AML-193 (cell line): ENCODE measurements around the gene MAGI2.

Experiments used
- DNase-seq, 2 experiments: peaks; one replicate each; lab custom pipeline; 2025; lab: John Stamatoyannopoulos, UW

MAGI2 gene

DNA sequence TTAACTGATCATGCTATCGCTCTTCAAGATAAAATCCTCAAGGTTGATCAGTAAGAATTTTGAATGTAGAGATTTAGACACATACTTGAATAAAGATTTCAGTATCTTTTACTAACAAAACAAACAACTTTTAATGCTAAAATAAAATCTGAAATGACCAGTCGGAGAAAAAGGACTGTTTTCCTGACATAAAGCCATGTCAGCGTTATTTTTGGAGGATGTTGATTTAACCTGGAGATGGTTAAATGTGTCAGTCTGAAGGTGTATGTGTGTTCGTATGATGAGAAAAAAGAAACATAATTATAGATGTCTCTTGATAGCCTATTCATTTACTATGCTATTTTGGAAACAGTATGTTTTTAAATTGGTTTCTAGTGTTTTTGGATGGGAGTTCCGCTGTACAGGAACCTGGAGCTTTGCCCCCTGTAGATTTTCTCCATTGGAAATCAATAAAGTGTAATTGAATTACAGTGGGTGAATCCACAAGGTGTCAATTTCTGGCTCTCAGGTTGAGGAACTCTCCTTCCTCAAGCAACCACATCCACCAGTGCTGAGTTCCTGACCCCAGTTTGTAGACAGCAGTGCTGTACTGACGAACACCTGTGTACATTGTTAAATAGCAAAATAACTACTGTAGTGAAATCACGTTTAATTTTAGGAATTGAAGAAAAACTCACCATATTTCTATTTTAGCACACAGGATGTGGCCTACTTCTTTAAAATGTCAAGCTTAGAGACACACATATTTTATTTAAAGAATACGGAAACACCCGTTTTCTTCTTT, 670.1 kb downstream of the MAGI2 start:
- DNase-seq, result no peak

DNA sequence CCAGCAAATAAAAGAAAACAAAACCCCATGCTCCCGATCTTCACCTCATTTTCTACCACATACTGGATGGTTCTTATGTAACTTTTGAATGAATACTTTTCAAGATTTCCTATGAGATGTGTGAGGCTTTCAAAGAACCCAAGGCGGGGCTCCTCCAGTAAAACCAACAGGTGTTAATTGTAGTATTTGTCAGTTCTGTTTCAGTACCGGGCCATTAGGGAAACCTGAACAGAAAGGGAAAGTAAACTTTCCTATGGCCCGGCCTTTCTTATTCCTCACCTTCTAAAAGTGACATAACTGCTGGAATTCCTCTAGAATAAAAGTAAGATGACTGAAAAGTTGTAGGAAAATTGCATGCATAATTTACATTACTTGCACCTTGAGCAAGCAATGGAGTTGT, 672.9 kb downstream of the MAGI2 start:
- no peak for DNase-seq

DNA sequence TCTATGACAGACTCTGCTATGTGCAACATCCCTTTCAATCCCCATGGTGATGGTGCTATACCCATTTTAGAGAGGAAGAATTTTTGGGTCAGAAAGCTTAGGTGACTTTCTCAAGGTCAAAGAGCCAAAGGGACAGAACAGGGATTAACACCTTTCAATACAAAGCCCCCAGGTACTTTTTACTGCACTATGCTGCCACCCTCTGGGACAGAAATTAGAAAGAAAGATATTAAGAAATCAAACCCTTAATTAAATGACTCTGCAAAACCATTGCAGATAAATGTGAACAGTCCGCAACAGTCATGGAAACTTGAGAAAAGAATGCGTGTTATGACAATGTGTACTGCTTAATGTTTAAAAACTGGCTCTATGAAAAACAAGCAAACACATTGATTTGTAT, 673.7 kb downstream of the MAGI2 start:
- no peak for DNase-seq

DNA sequence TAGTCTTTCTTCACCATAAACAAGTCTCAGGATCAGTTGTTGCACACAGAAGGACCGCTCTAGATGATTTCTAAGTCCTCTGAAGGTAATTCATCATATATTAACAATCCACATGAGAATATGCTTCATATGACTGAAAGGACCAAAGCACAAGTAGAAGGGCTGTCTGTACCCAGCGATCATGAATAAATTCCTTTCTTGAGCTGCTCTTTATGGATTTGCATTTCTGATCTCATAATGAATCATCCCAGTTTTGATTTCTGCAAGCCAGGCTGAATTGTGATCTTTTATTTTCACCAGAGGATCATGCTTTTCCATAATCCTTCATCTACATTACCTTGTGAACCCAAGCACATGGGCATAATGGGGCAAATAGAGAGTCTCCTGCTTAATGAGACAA, 675.6 kb downstream of the MAGI2 start:
- no peak for DNase-seq

DNA sequence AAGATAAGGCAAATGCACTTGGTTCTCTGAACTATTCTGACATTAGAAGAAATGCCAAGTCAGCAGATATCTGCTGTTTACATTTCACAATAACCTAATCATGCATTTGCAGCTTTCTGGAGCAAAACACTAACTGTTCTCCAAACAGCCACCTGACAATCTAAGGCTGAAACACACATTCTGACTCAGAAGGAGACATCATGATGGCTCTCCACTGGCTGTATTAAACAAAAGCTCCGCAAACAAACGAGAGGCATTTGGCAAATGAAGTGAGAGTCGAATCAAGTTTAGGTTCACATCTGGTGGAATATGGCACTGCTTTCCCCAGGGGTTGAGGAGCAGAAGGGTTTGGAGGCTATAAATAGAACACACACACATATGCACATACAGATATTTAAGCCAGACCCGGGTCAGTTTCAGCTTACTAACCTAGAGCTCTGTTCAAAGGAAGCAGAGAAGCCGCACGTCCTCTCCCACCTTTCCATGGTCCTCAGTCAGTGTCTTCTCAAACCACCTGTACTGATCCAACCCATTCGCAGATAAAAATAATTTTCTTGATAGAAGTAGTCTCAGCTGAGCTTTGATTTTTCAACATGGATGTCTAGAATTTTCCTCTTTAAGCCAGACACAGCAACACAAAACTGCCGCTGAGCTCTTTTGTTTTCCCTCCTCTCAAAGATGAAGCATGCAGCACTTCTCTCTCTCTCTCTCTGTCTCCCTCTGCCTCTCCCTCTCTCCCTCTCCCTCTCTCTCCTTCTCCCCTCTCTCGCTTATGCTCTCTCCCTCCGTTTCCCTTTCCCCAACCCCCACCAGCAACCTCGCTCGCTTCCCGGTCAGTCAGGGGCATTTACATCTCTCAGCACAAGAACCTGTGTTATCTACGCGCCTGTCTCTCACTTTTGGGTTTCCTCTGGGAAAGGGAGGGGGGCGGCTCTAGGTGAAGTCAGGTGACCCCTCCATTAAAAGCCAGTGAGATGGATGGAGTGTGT, 682.8 kb downstream of the MAGI2 start:
- DNase-seq, result no peak

DNA sequence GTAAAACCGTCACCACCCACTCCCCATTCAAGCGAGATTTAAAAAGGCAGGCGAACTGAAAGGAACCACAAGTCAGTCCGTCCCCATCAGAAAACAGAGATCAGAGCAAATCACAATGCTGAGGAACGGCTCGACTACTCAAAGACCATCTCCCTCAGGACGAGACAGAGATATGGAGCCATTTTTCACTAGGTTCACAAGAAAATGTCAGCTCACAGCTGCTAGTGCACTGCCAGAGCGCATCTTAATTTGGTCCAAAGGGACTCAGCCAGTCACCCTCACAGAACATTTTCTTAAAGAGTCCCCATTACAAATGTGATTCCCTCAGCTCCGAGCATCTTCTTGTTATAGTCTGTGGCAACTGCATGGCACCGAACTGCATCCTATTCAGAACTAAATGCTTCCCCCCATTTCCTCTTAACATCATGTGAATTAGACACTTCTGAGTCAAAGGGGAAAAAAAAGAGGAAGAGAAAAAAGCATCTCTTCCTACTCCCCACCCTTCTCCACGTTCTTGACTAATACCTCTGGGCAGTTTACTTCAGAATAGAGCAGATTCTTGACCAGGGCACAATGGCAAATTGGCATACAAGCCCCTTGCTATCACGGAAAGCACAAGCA, 683.9 kb downstream of the MAGI2 start:
- DNase-seq, result no peak

DNA sequence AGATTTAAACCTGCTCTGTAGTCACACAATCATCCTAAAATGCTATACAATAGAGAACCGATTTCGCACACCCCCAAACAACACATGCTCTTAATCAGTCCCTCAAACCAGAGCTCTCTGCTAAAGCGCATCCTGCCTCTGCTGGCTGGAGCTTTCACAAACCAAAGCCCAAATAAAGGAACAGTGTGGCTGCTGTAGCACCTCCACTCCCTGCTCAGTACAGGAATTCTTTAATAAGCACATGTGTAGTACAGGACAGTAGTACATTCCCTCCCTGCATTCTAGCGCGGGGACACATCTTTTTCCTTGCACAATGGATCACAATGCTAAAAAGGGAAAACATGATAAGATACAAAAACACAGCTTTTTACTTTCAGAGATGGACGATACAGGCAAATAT, 684.6 kb downstream of the MAGI2 start:
- DNase-seq, result no peak

DNA sequence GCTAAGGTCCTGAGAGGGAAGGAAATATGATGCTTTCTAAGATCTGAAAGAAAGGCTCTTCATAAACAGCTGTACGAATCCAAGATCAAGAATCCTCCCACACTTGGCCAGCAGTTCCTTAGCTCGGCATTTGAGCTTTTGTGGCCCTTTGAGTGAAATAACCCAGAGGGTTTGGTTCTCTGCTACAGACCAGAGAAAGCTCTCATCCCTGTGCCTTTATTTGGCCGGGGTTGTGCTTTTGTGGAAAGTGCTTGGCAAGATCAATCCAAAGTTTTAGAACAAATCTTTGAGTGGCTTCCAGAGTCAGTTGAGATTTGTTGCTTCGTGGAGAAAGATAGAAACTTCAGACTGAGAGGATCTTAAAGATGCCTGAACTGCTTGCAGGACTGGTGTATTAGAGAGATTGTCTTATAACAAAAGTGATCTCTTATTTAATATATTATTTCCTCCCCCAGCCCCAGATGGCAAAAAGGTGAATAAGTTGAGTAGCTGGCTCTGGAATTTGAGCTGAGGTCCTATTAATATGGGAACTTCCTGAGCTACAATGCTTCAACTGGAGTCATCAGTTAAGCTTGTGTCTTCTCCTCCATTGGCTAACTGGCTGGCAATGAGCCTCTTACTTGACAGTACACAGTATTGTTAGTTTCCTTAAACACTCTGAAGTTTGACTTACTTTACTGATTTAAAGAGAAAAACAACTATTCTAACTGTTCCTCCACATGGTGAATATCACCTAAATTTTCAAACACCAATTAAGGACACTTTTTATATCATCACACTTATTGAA, 687.3 kb downstream of the MAGI2 start:
- DNase-seq, result no peak

DNA sequence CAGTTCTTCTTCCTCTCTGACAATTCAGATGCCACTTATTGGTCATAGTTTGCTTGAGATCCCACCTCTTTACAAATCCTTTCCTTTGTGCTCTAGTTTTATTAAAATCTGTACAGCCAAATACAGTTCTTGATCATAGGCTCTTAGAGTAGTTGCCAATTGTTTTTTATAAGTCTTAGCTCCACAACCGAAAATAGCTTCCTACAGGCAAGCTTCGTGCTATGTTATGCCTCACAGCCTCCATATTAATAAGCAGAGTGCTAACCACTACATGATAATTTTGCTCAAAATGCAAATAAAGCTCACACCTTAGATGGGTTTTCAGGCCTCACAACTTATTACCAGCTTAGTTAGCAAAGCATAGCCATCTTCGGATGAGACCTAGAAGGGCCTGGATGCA, 688.9 kb downstream of the MAGI2 start:
- DNase-seq, result no peak

DNA sequence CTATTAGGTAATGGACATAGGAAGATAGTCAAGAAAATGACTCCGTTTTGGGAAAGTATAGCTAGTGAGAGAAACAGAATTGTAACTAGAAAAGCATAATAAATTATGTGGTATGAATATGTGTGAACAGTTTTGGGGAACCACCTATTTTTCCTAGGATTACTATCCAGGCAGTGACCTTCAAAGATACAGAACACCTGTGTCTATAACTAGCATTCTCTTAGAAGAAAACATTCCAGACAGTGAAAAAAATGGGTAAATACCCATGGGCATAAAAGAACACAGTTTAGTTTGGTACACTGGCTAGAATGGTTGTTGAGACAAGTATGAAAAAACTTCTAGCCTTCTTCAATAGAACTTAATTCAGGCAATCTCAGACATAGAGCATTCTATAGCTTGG, 690.8 kb downstream of the MAGI2 start:
- no peak for DNase-seq

DNA sequence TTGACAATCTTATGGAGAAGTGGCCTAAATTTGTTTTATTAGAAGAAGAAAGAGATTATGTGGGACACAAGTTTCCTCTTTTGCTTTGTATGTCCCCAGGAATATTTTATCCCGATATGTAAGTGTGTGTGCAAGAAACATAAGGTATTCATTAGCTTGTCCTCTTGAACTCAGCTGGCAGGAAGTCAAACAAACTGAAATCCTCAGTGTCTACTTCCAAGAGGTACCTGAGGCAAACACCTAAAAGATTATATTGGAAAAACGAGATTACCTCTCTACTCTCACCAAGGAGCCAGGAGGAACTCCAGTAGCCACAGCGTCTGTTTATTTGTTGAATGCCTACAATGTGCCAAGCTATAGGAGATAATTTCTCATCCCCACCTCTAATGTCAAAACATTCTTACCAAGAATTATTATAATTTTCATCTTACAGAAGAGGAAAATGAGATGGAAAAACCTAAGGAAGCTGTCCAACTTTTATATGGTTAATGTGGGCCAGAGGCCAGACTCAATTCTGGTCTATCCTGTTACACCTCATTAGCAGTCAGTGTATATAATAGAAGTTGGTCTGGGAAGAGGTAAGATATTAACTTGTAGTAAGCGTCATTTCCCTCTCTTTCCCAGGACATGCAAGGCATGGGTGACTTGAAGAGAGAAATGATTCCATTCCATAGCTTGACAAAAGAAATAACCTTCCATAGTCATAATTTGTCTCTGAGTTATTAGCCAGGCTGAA, 692.7 kb downstream of the MAGI2 start:
- DNase-seq, result no peak

DNA sequence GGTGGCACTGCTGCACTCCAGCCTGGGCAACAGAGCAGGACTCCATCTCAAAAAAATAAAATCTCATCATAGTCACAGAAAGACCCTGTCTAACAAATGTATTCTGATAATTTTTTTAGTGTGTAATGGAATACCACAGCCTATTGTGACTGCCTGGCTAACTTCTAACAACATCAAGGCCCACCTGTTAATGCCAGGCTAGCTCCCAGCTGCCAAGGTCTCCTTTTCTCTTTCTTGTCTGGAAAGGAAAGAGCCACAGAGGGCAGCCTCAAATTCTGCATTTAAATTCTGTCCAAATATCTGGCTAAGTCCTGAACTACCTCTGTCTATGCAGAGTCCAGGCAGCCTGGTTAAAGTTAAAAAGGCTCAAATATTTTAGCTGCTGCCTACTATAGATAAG, 700.9 kb downstream of the MAGI2 start:
- DNase-seq, result no peak

DNA sequence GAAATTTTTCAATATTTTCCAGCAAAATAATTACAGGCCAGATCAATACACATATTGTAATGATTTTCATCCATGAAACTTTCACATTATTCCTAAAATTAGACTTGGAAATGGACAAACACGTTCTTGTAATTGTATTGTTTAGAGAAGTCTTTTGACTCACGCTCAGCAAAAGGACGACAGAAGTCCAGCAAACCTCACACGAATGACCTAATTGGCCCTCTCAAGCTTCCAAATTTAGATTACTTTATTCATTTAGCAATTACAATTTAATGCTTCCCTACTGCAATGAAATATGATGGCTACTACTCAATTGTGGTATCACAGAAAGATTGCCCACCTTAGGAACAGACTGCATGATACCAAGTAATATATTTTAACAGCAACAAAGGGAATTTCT, 702.2 kb downstream of the MAGI2 start:
- no peak for DNase-seq

DNA sequence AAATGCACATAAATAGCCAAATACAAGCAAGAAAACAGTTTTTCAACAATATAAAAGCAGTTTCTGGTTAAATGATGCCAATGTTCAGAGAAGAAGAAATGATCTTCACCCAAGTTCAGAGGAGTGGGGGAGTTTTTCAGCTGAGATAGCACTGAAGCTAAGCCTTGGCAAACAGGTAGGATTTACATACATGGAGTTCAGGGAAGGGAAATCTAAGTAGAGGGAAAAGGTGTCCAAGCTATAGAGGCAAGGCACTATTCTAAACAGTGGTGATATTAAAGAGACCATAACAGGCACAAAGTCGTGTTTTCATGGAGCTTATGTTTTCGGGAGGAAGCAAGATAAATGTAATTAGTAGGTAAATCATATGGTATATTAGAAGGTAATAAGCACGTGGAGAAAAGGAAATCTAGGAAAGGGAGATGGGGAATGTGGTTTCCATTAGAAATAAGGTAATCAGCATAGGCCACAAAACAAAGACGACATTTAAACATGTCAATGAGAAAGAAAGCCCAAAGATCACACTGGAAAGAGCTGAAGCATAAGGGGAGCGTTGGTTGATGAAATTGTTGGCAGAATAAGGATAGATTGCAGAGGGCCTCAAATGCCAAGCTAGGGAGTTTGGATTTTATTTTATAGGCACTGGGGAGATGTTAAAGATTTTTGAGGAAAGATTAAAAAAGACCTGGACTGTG, 704.3 kb downstream of the MAGI2 start:
- DNase-seq, result no peak

DNA sequence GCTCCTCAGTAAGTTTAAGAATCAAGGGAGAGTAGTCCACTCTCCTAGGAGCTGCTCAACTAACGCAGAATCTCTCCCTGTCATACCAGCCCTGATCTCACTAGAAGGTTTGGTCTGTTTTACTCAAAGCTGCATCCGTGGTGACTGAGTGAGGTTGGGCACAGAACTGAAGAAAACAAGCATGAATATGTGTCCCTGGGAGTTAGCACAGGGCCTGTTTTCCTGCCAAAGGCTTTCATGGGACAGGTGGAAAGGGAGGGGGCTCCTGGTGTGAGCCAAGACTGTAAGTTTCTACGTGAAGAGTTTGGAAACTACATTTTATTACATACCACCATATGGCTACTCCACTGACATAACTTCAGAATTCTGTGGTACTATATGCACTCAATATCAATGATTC, 705.9 kb downstream of the MAGI2 start:
- no peak for DNase-seq

DNA sequence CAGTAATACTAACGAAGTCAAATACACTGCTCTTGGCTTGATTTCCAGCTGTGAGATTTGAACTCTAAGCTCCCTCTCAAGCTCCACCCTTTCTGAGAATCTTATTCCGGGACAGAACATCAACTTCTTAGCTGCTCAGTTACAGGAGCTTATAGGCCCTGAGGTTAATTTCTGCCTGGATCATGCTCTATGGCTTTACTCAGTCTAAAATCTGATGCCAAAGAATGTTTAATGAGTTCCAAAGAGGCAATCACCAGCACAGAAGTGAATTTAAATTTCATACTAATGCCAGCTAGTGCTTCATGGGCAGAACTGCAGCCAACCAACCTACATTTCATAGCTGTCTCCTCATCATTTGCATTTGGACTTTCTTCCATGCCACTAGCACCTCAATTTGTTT, 707.2 kb downstream of the MAGI2 start:
- DNase-seq, result no peak

DNA sequence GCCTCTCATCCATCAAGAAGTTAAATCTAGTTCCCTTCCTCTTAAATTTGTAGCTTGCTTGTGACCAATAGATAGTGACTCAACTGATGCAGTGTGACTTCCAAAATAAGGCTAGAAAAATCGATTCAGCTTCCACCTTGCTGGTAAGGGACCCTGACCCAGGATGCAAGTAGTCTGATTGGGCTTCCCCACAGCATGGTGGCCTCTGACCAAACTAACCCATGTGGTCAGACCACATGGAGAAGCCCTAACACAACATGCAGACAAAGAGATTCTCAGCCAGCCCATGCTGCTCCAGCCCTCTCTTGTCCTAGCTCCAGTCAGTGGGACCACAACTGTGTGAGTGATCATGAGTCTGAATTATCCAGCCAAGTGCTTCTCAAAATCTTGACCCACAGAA, 710.8 kb downstream of the MAGI2 start:
- no peak for DNase-seq

DNA sequence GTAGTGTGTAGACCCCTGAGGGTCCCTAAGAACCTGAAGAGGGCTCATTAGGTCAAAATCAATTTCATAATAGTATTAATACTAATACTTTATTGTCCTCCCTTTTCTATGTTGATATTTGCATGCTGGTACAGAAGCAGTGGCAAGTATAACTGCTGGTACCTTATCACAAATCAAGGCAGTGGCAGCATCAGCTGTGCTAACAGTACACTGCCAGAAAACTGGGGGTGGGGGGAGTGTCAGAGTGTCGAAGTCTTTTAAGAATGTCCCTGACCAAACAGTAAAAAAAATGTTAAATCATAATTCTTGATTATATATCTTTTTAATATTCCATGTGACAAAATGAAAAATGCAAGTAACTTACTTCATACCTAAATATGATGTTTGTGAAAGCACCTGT, 716.9 kb downstream of the MAGI2 start:
- DNase-seq, result no peak

DNA sequence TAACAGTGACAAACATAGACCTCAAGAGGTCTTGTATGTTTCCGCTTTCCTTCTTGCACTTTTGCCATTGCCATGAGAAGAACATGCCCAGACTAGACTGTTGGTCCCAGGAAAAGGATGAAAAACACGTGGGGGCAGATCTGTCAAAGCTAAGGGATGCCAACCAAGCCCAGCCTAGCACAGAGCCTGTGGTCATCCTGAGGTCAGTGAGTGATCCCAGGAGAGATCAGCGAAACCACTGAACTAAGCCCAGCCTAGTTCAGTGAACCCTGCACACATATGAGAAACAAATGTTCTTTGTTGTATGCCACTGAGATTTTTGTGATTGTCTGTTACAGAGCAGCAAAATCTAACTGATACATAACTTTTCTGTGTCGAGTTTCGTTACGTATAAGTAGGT, 718.8 kb downstream of the MAGI2 start:
- no peak for DNase-seq

DNA sequence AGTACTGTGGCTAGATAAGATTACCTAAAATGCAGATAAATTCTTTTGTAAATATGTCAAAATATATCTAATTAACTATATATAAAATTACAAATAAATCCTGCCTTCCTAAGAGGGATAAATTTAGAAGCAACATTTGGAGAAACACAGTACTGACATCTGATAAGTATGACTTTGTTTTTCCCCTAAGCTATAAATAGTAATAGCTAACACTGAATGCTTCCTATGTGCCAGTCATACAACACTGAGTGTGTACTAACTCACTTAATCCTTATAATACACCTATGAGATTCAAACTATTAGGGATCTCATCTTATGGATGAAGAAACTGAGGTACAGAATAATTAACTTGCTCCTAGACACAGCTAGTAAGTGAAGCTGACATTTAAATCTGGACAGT, 733.4 kb downstream of the MAGI2 start:
- no peak for DNase-seq

DNA sequence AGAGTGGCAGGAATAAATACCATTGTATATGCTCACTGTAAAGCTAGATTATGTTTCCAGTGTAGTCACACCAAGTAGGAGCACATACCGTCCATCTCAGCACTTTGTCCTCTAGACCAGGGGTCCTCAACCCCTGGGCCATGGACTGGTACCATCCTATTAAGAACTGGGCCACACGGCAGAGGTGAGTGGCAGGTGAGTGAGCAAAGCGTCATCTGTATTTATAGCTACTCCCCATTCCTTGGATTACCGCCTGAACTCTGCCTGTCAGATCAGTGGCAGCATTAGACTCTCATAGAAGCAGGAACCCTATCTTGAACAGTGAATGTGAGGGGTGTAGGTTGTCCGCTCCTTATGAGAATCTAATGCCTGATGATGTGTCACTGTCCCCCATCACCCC, 735.3 kb downstream of the MAGI2 start:
- no peak for DNase-seq
